K562 (cell line): ENCODE measurements around the gene FGF22.

Experiments
- GABPB1 ChIP-seq: sonication (generic); formaldehyde crosslinking; IDR thresholded peaks from 2 replicates; pipeline ENCODE4 v1.8.0; 2022; ENCODE audit warnings: mild to moderate bottlenecking, missing genetic modification reagents
- KDM1A ChIP-seq, 2 experiments: fragments of 450-650 bp; IDR thresholded peaks; 2 replicates each; pipeline ENCODE4 v1.6.1; 2016; ENCODE audit warnings: mild to moderate bottlenecking in 2 of 2
- NBN ChIP-seq: fragments of 450-650 bp; IDR thresholded peaks from 2 replicates; pipeline ENCODE4 v1.6.1; 2016; ENCODE audit warnings: low read depth, mild to moderate bottlenecking
- POLR2A ChIP-seq: fragments of 450-650 bp; conservative IDR thresholded peaks from 2 replicates; pipeline ENCODE4 v1.6.1; 2016
- RBM39 ChIP-seq: fragments of 200-400 bp; formaldehyde crosslinking; optimal IDR thresholded peaks from 2 replicates; pipeline ENCODE3; 2018; ENCODE audit warnings: low read depth, low read length
- SREBF2 ChIP-seq: sonication (generic); formaldehyde crosslinking; IDR thresholded peaks from 2 replicates; pipeline ENCODE4 v1.4.0; 2020; ENCODE audit warnings: mild to moderate bottlenecking, missing genetic modification reagents
- ZEB2 ChIP-seq: fragments of 450-650 bp; IDR thresholded peaks from 2 replicates; pipeline ENCODE4 v1.6.1; 2016
- TF ChIP-seq, protein P1 (sequence below): fragments of 200-800 bp; sonication (Bioruptor generic); IDR thresholded peaks from 2 replicates; pipeline ENCODE4 v1.6.1; 2016; ENCODE audit warnings: missing genetic modification characterization, missing compliant biosample characterization
- TF ChIP-seq, protein P2 (sequence below): fragments of 250-450 bp; sonication (Bioruptor Pico); IDR thresholded peaks from 2 replicates; pipeline ENCODE4 v1.4.0; 2020; ENCODE audit warnings: mild to moderate bottlenecking, moderate library complexity, borderline replicate concordance

- TF ChIP-seq ZEB2, result no peak
- TF ChIP-seq, protein P1, sequence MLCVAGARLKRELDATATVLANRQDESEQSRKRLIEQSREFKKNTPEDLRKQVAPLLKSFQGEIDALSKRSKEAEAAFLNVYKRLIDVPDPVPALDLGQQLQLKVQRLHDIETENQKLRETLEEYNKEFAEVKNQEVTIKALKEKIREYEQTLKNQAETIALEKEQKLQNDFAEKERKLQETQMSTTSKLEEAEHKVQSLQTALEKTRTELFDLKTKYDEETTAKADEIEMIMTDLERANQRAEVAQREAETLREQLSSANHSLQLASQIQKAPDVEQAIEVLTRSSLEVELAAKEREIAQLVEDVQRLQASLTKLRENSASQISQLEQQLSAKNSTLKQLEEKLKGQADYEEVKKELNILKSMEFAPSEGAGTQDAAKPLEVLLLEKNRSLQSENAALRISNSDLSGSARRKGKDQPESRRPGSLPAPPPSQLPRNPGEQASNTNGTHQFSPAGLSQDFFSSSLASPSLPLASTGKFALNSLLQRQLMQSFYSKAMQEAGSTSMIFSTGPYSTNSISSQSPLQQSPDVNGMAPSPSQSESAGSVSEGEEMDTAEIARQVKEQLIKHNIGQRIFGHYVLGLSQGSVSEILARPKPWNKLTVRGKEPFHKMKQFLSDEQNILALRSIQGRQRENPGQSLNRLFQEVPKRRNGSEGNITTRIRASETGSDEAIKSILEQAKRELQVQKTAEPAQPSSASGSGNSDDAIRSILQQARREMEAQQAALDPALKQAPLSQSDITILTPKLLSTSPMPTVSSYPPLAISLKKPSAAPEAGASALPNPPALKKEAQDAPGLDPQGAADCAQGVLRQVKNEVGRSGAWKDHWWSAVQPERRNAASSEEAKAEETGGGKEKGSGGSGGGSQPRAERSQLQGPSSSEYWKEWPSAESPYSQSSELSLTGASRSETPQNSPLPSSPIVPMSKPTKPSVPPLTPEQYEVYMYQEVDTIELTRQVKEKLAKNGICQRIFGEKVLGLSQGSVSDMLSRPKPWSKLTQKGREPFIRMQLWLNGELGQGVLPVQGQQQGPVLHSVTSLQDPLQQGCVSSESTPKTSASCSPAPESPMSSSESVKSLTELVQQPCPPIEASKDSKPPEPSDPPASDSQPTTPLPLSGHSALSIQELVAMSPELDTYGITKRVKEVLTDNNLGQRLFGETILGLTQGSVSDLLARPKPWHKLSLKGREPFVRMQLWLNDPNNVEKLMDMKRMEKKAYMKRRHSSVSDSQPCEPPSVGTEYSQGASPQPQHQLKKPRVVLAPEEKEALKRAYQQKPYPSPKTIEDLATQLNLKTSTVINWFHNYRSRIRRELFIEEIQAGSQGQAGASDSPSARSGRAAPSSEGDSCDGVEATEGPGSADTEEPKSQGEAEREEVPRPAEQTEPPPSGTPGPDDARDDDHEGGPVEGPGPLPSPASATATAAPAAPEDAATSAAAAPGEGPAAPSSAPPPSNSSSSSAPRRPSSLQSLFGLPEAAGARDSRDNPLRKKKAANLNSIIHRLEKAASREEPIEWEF (CRISPR knock-in tag), result no peak
- no peak for TF ChIP-seq SREBF2 (CRISPR knock-in tag)
- no peak for TF ChIP-seq POLR2A
- TF ChIP-seq KDM1A (IDR thresholded peaks at IDR 0.05), result no peak
- TF ChIP-seq, protein P2, sequence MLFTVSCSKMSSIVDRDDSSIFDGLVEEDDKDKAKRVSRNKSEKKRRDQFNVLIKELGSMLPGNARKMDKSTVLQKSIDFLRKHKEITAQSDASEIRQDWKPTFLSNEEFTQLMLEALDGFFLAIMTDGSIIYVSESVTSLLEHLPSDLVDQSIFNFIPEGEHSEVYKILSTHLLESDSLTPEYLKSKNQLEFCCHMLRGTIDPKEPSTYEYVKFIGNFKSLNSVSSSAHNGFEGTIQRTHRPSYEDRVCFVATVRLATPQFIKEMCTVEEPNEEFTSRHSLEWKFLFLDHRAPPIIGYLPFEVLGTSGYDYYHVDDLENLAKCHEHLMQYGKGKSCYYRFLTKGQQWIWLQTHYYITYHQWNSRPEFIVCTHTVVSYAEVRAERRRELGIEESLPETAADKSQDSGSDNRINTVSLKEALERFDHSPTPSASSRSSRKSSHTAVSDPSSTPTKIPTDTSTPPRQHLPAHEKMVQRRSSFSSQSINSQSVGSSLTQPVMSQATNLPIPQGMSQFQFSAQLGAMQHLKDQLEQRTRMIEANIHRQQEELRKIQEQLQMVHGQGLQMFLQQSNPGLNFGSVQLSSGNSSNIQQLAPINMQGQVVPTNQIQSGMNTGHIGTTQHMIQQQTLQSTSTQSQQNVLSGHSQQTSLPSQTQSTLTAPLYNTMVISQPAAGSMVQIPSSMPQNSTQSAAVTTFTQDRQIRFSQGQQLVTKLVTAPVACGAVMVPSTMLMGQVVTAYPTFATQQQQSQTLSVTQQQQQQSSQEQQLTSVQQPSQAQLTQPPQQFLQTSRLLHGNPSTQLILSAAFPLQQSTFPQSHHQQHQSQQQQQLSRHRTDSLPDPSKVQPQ (CRISPR knock-in tag), result no peak
- no peak for TF ChIP-seq NBN
- TF ChIP-seq GABPB1 (CRISPR knock-in tag), result 0 out of 2 replicates have a peak, but pooled peaks have one; percentile 21
- TF ChIP-seq RBM39, result no peak
These were observed 36.3 kb downstream of the FGF22 start for GRCh38 chr19:676007-676338.
